HG03025 (cell line): ENCODE measurements around the gene NFIB.

ENCODE experiments used
- ATAC-seq: cut with Tn5 transposase; IDR thresholded peaks from one replicate; pipeline ENCODE4 v1.9.1; 2021; ENCODE audit warnings: mild to moderate bottlenecking, moderate library complexity; ENCODE audit not compliant: unreplicated experiment, low FRiP score

Gene NFIB

GRCh38 chr9:14221558-14221957 lies 92.4 kb downstream of the NFIB start:
- no peak for ATAC-seq

GRCh38 chr9:14221119-14221518 lies 92.8 kb downstream of the NFIB start:
- no peak for ATAC-seq

- no peak for ATAC-seq
These were observed 93.7 kb downstream of the NFIB start for GRCh38 chr9:14220256-14220655.

- no peak for ATAC-seq
These were observed 94.1 kb downstream of the NFIB start for GRCh38 chr9:14219850-14220249.

- no peak for ATAC-seq
These were observed 95.7 kb downstream of the NFIB start for GRCh38 chr9:14218253-14218652.

- ATAC-seq = no peak
These were observed 97.2 kb downstream of the NFIB start for GRCh38 chr9:14216612-14217194.

GRCh38 chr9:14215614-14216013 lies 98.3 kb downstream of the NFIB start:
- ATAC-seq = no peak

- ATAC-seq = no peak
These were observed 99.2 kb downstream of the NFIB start for GRCh38 chr9:14214693-14215092.

- no peak for ATAC-seq
These were observed 99.8 kb downstream of the NFIB start for GRCh38 chr9:14214065-14214684.

GRCh38 chr9:14213504-14213903 lies 100.4 kb downstream of the NFIB start:
- ATAC-seq = no peak

- ATAC-seq = no peak
These were observed 101.1 kb downstream of the NFIB start for GRCh38 chr9:14212697-14213420.

GRCh38 chr9:14212077-14212476 lies 101.9 kb downstream of the NFIB start:
- ATAC-seq = no peak

- ATAC-seq = no peak
These were observed 102.4 kb downstream of the NFIB start for GRCh38 chr9:14211564-14211963.

- ATAC-seq = no peak
These were observed 103.5 kb downstream of the NFIB start for GRCh38 chr9:14210428-14210827.

- no peak for ATAC-seq
These were observed 104.3 kb downstream of the NFIB start for GRCh38 chr9:14209399-14210345.

- no peak for ATAC-seq
These were observed 106.5 kb downstream of the NFIB start for GRCh38 chr9:14207352-14207995.

- ATAC-seq = no peak
These were observed 108.5 kb downstream of the NFIB start for GRCh38 chr9:14205463-14205862.

- ATAC-seq = no peak
These were observed 110.4 kb downstream of the NFIB start for GRCh38 chr9:14203356-14204056.

GRCh38 chr9:14198841-14199455 lies 115.0 kb downstream of the NFIB start:
- no peak for ATAC-seq
